Measurements from ENCODE around the gene FHL1. TPM values are rescaled to one million over a fixed set of nuclear protein-coding genes. Genes with fewer than 3 reads are reported as not detected.
A peak's percentile ranks its signal among the peaks of the same experiment; 100 is the strongest.
"Not testable (repeated sequence)": the region's sequence is repeated elsewhere in the genome, so short reads cannot be mapped to it uniquely, and the experiment has no call there.

The FHL1 gene
- 424 TPM for polyA plus RNA-seq (2013)

DNA sequence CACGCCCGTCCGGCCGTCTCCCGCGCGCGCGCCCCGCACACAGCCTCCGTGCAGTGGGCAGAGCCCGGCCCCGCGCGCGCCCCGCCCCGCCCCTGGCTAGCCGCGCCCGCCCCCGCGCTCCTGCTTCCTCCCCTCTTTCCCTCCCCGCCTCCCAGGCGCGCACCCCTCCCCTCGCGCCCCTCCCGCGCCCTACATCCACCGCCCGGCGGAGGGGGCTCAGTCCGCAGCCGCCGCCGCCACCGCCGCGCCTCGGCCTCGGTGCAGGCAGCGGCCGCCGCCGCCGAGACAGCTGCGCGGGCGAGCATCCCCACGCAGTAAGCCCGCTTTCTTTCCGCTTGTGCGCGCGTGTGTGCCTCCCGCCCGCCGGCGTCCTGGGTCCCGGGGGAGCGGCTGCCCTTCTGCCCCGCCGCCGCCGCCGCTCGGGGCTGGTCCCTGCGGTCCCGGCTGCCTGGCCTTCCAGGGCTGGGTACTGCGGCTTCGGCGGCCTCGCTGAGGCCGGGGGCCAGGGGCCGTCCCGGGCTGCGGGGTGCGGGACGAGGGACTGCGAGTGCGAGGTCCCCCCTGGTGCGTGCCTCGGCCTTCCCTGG is at the start of gene FHL1:
Gene FHL1, plus strand, starts transcription at position 219 of the 587 bp plus-strand sequence.
- WGBS (ENCODE audit: insufficient coverage) = 36% methylated on average over 48 of the region's 84 CpGs
- no peaks in the 10 kb centered on the region for H3K36me3 ChIP-seq (ENCODE audit: control insufficient read depth in 4 of 4, insufficient read depth in 4 of 4, low read length in 3 of 4)
- peaks cover 10 to 28% (median 12%) of the 10 kb centered on the region in 4 experiments for H3K4me1 ChIP-seq (ENCODE audit: control extremely low read depth in 1 of 4, control insufficient read depth in 4 of 4, insufficient read depth in 4 of 4, low read length in 3 of 4)
- H3K4me3 ChIP-seq (ENCODE audit: control insufficient read depth in 1 of 7, extremely low read depth in 1 of 7, insufficient read depth in 4 of 7, low read depth in 2 of 7, low read length in 6 of 7) = peak within 1 kb of the TSS; percentile 58 to 81 (median 61)
- H3K9me3 ChIP-seq (ENCODE audit: control extremely low read depth in 1 of 5, control insufficient read depth in 4 of 5, insufficient read depth in 2 of 5, low read depth in 1 of 5, low read length in 4 of 5) = no peaks in the 10 kb centered on the region
- peak; percentile 48 to 77 (median 66) for DNase-seq
- peak within 1 kb of the TSS; percentile 25 to 34 for H3K27ac ChIP-seq (ENCODE audit: insufficient read depth in 1 of 2, low read depth in 1 of 2, low read length in 2 of 2, poor library complexity in 1 of 2, severe bottlenecking in 2 of 2)
- H3K27me3 ChIP-seq (replicated peaks in 2 of 5; ENCODE audit: control insufficient read depth in 4 of 5, insufficient read depth in 5 of 5, low read length in 4 of 5) = peaks cover 0 to 3% (median 0%) of the 10 kb centered on the region in 5 experiments
- POLR2A ChIA-PET = interaction anchor here (0.9 kb wide), 1 partner anchor 10 kb away, joined by 3 read pairs; no protein-coding TSS in a partner anchor
- CTCF ChIA-PET = interaction anchor here (1.5 kb wide), 1 partner anchor 10 kb away, joined by 3 read pairs; no protein-coding TSS in a partner anchor

DNA sequence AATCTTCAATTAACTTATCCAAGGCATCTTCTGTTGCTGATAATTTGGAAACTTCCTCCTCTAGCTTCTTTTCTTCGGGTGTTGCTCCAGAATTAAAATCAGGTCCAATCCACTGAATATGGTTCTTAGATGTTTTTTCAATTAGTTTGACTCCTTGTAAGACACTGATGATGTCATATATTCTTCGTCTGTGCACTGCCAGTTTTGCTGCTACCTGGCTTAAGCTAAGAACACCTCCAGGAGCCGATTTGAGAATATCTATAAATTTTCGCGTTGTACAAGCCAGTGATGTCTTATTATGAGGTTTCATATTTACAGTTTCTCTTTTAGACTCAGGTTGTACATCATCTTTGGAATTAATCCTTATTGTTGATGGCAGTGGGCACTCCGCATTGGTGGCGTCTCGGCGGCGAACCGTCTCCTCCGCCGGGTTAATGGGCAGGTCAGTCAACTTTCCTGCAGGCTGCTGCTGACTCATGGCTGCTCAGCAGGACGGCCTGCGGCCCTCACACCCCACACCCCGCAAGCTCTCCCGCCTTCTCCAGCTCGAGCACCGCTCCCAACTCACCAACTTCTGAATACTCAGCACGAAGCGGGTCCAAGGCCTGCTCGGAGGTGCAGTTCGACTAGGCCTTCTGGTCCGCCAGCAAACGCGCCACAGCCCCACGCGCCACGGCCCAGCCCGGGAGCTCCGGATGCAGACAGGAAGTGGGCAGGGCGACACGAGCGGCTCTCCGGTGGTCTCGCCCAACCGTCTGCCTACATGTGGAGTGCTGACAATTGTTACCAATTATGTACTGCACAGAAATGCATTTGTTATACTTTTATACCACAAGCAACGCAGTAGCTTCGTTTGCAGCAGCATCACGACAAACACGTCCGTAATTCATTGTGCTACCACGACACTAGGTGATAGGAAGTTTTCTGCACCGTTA is 49.2 kb upstream of the FHL1 start:
- no peak overlapping the region for H3K27ac ChIP-seq (ENCODE audit: insufficient read depth in 1 of 2, low read depth in 1 of 2, low read length in 2 of 2, poor library complexity in 1 of 2, severe bottlenecking in 2 of 2)
- WGBS (ENCODE audit: insufficient coverage) = 86% methylated on average over 33 of the region's 44 CpGs
- no peaks in the 10 kb centered on the region for H3K4me1 ChIP-seq (ENCODE audit: control extremely low read depth in 1 of 4, control insufficient read depth in 4 of 4, insufficient read depth in 4 of 4, low read length in 3 of 4)
- H3K36me3 ChIP-seq (ENCODE audit: control insufficient read depth in 4 of 4, insufficient read depth in 4 of 4, low read length in 3 of 4) = no peaks in the 10 kb centered on the region
- DNase-seq = no peak
- peaks cover 0 to 4% (median 0%) of the 10 kb centered on the region in 5 experiments for H3K9me3 ChIP-seq (ENCODE audit: control extremely low read depth in 1 of 5, control insufficient read depth in 4 of 5, insufficient read depth in 2 of 5, low read depth in 1 of 5, low read length in 4 of 5)
- no peaks in the 10 kb centered on the region for H3K27me3 ChIP-seq (replicated peaks in 2 of 5; ENCODE audit: control insufficient read depth in 4 of 5, insufficient read depth in 5 of 5, low read length in 4 of 5)
- ChIA-PET CTCF (interaction anchor here (0.6 kb wide), 1 partner anchor 1311 kb away, joined by 3 read pairs; no protein-coding TSS in a partner anchor), POLR2A (no interaction called here)
- H3K4me3 ChIP-seq (ENCODE audit: control insufficient read depth in 1 of 7, extremely low read depth in 1 of 7, insufficient read depth in 4 of 7, low read depth in 2 of 7, low read length in 6 of 7) = no peak overlapping the region

DNA sequence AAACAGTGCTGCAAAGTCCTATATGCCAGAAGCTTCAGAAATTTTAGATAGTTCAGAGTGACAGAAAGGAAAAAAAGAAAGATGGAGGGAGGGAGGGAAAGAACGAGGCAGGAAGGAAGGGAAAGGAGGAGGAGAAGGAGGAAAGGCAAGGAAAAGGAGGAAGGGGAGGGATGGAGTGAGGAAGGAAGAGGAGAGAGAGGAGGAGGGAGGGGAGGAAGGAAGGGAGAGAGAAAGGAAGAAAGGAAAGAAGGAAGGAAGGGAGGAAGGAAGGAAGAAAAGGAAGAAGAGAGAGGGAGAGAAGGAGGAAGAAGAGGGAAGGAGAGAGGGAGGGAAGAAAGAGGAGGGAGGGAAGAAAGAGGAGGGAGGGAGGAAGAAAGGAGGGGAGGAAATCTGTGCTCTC is 42.4 kb upstream of the FHL1 start:
- no peak overlapping the region for H3K27ac ChIP-seq (ENCODE audit: insufficient read depth in 1 of 2, low read depth in 1 of 2, low read length in 2 of 2, poor library complexity in 1 of 2, severe bottlenecking in 2 of 2)
- no peak overlapping the region for H3K4me3 ChIP-seq (ENCODE audit: control insufficient read depth in 1 of 7, extremely low read depth in 1 of 7, insufficient read depth in 4 of 7, low read depth in 2 of 7, low read length in 6 of 7)
- no peaks in the 10 kb centered on the region for H3K36me3 ChIP-seq (ENCODE audit: control insufficient read depth in 4 of 4, insufficient read depth in 4 of 4, low read length in 3 of 4)
- no peaks in the 10 kb centered on the region for H3K9me3 ChIP-seq (ENCODE audit: control extremely low read depth in 1 of 5, control insufficient read depth in 4 of 5, insufficient read depth in 2 of 5, low read depth in 1 of 5, low read length in 4 of 5)
- H3K27me3 ChIP-seq (replicated peaks in 2 of 5; ENCODE audit: control insufficient read depth in 4 of 5, insufficient read depth in 5 of 5, low read length in 4 of 5) = no peaks in the 10 kb centered on the region
- ChIA-PET CTCF (no interaction called here), POLR2A (no interaction called here)
- WGBS (ENCODE audit: insufficient coverage) = 43% methylated on average over 1 of the region's 1 CpG
- no peaks in the 10 kb centered on the region for H3K4me1 ChIP-seq (ENCODE audit: control extremely low read depth in 1 of 4, control insufficient read depth in 4 of 4, insufficient read depth in 4 of 4, low read length in 3 of 4)
- DNase-seq = no peak

DNA sequence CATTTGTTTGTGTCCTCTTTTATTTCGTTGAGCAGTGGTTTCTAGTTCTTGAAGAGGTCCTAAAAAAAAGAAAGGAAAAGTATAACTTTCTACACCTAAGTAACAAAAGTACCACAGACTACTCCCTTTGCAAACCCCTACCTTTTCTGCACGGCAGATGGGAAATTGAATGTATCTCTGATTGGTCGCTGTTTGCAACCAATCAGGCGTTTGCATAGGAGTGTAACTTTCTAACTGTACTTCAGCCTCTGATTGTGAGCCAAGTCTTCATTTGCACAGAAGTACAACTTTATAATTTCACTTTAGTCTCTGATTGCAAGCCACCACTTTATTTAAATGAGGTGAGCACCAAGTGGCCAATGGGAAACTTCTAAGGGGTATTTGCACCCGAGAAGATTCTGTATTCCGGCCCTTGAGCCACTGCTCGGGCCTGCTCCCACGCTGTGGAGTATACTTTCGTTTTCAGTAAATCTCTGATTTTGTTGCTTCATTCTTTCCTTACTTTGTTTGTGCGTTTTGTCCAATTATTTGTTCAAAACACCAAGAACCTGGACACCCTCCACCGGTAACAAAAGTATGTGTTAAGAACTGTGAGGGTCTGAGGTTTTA is 40.3 kb upstream of the FHL1 start:
- no peaks in the 10 kb centered on the region for H3K4me1 ChIP-seq (ENCODE audit: control extremely low read depth in 1 of 4, control insufficient read depth in 4 of 4, insufficient read depth in 4 of 4, low read length in 3 of 4)
- H3K27me3 ChIP-seq (replicated peaks in 2 of 5; ENCODE audit: control insufficient read depth in 4 of 5, insufficient read depth in 5 of 5, low read length in 4 of 5) = no peaks in the 10 kb centered on the region
- ChIA-PET POLR2A (no interaction called here), CTCF (no interaction called here)
- no peak overlapping the region for H3K27ac ChIP-seq (ENCODE audit: insufficient read depth in 1 of 2, low read depth in 1 of 2, low read length in 2 of 2, poor library complexity in 1 of 2, severe bottlenecking in 2 of 2)
- WGBS (ENCODE audit: insufficient coverage) = 87% methylated on average over 10 of the region's 11 CpGs
- peaks cover 0 to 3% (median 0%) of the 10 kb centered on the region in 5 experiments for H3K9me3 ChIP-seq (ENCODE audit: control extremely low read depth in 1 of 5, control insufficient read depth in 4 of 5, insufficient read depth in 2 of 5, low read depth in 1 of 5, low read length in 4 of 5)
- no peaks in the 10 kb centered on the region for H3K36me3 ChIP-seq (ENCODE audit: control insufficient read depth in 4 of 4, insufficient read depth in 4 of 4, low read length in 3 of 4)
- no peak overlapping the region for H3K4me3 ChIP-seq (ENCODE audit: control insufficient read depth in 1 of 7, extremely low read depth in 1 of 7, insufficient read depth in 4 of 7, low read depth in 2 of 7, low read length in 6 of 7)
- DNase-seq = no peak

DNA sequence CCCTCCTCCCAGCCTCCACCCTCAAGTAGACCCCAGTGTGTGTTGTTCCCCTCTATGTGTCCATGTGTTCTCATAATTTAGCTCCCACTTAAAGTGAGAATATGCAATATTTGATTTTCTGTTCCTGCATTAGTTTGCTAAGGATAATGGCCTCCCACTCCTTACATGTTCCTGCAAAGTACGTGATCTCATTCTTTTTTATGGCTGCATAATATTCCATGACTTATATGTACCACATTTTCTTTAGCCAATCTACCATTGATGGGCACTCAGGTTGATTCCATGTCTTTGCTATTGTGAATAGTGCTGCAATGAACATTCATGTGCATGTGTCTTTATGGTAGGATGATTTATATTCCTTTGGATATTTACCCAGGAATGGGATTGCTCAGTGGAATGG is 38.4 kb upstream of the FHL1 start:
- H3K4me1 ChIP-seq (ENCODE audit: control extremely low read depth in 1 of 4, control insufficient read depth in 4 of 4, insufficient read depth in 4 of 4, low read length in 3 of 4); POLR2A ChIA-PET; H3K4me3 ChIP-seq (ENCODE audit: control insufficient read depth in 1 of 7, extremely low read depth in 1 of 7, insufficient read depth in 4 of 7, low read depth in 2 of 7, low read length in 6 of 7); H3K36me3 ChIP-seq (ENCODE audit: control insufficient read depth in 4 of 4, insufficient read depth in 4 of 4, low read length in 3 of 4); H3K27ac ChIP-seq (ENCODE audit: insufficient read depth in 1 of 2, low read depth in 1 of 2, low read length in 2 of 2, poor library complexity in 1 of 2, severe bottlenecking in 2 of 2); H3K27me3 ChIP-seq (replicated peaks in 2 of 5; ENCODE audit: control insufficient read depth in 4 of 5, insufficient read depth in 5 of 5, low read length in 4 of 5); DNase-seq; H3K9me3 ChIP-seq (ENCODE audit: control extremely low read depth in 1 of 5, control insufficient read depth in 4 of 5, insufficient read depth in 2 of 5, low read depth in 1 of 5, low read length in 4 of 5): not testable (repeated sequence)
- no CpG with 5 or more reads among the region's 1 CpG for WGBS (ENCODE audit: insufficient coverage)
- CTCF ChIA-PET = interaction anchor here (0.6 kb wide), 1 partner anchor 938 kb away, joined by 3 read pairs; no protein-coding TSS in a partner anchor

DNA sequence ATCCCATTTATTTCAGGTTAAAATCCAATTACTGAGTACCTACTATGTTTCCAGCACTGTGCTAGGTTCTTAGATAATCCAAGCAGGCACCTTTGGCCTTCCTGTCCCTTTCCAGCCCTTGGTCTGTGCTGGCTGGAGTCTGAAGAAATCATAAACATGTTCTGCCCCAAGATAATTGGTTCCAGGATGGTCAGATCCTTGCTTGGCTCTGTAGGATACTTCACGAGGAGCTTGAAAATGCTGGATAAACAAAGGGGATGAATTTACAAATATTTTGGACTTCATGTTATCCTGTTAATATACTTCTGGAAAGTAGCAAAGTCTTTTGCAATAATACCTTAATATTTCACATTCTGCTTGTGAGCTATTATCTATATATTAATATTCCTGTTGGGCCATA is 35.0 kb upstream of the FHL1 start:
- no peak overlapping the region for H3K27ac ChIP-seq (ENCODE audit: insufficient read depth in 1 of 2, low read depth in 1 of 2, low read length in 2 of 2, poor library complexity in 1 of 2, severe bottlenecking in 2 of 2)
- peaks cover 0 to 17% (median 10%) of the 10 kb centered on the region in 4 experiments for H3K4me1 ChIP-seq (ENCODE audit: control extremely low read depth in 1 of 4, control insufficient read depth in 4 of 4, insufficient read depth in 4 of 4, low read length in 3 of 4)
- WGBS (ENCODE audit: insufficient coverage) = 0% methylated on average over 1 of the region's 1 CpG
- H3K36me3 ChIP-seq (ENCODE audit: control insufficient read depth in 4 of 4, insufficient read depth in 4 of 4, low read length in 3 of 4) = no peaks in the 10 kb centered on the region
- DNase-seq = no peak
- POLR2A ChIA-PET = no interaction called here
- peaks cover 0 to 3% (median 0%) of the 10 kb centered on the region in 5 experiments for H3K9me3 ChIP-seq (ENCODE audit: control extremely low read depth in 1 of 5, control insufficient read depth in 4 of 5, insufficient read depth in 2 of 5, low read depth in 1 of 5, low read length in 4 of 5)
- CTCF ChIA-PET = no interaction called here
- no peak overlapping the region for H3K4me3 ChIP-seq (ENCODE audit: control insufficient read depth in 1 of 7, extremely low read depth in 1 of 7, insufficient read depth in 4 of 7, low read depth in 2 of 7, low read length in 6 of 7)
- H3K27me3 ChIP-seq (replicated peaks in 2 of 5; ENCODE audit: control insufficient read depth in 4 of 5, insufficient read depth in 5 of 5, low read length in 4 of 5) = no peaks in the 10 kb centered on the region

DNA sequence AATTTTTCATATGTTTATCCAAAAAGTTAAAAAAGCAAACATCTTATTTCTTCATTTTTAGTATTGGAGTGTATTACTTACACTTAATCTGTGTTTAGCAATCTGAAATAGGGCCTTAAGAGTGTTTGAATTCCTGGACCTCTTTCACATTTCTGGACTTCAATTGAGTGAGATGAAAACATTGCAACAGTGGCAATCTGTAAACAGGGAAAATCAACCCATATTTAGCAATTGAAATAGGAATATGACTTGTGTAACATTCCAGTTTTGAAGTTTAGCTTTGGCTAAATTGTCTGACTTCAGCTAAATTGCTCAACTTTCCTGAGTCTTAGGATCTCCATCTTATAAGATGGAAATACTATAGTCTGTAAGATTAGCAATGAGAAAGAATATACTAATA is 34.6 kb upstream of the FHL1 start:
- H3K36me3 ChIP-seq (ENCODE audit: control insufficient read depth in 4 of 4, insufficient read depth in 4 of 4, low read length in 3 of 4) = no peaks in the 10 kb centered on the region
- no peak overlapping the region for H3K4me3 ChIP-seq (ENCODE audit: control insufficient read depth in 1 of 7, extremely low read depth in 1 of 7, insufficient read depth in 4 of 7, low read depth in 2 of 7, low read length in 6 of 7)
- ChIA-PET CTCF (no interaction called here), POLR2A (no interaction called here)
- peaks cover 0 to 17% (median 10%) of the 10 kb centered on the region in 4 experiments for H3K4me1 ChIP-seq (ENCODE audit: control extremely low read depth in 1 of 4, control insufficient read depth in 4 of 4, insufficient read depth in 4 of 4, low read length in 3 of 4)
- no peaks in the 10 kb centered on the region for H3K27me3 ChIP-seq (replicated peaks in 2 of 5; ENCODE audit: control insufficient read depth in 4 of 5, insufficient read depth in 5 of 5, low read length in 4 of 5)
- H3K9me3 ChIP-seq (ENCODE audit: control extremely low read depth in 1 of 5, control insufficient read depth in 4 of 5, insufficient read depth in 2 of 5, low read depth in 1 of 5, low read length in 4 of 5) = peaks cover 0 to 3% (median 0%) of the 10 kb centered on the region in 5 experiments
- DNase-seq = no peak
- H3K27ac ChIP-seq (ENCODE audit: insufficient read depth in 1 of 2, low read depth in 1 of 2, low read length in 2 of 2, poor library complexity in 1 of 2, severe bottlenecking in 2 of 2) = no peak overlapping the region

All from common myeloid progenitor, CD34-positive (primary cell).